GM18870 (cell line): ENCODE measurements around the gene PPARG.

Experiments
- ATAC-seq: cut with Tn5 transposase; IDR thresholded peaks from one replicate; pipeline ENCODE4 v1.9.1; 2021; ENCODE audit warnings: moderate library complexity; ENCODE audit not compliant: unreplicated experiment

PPARG gene

DNA sequence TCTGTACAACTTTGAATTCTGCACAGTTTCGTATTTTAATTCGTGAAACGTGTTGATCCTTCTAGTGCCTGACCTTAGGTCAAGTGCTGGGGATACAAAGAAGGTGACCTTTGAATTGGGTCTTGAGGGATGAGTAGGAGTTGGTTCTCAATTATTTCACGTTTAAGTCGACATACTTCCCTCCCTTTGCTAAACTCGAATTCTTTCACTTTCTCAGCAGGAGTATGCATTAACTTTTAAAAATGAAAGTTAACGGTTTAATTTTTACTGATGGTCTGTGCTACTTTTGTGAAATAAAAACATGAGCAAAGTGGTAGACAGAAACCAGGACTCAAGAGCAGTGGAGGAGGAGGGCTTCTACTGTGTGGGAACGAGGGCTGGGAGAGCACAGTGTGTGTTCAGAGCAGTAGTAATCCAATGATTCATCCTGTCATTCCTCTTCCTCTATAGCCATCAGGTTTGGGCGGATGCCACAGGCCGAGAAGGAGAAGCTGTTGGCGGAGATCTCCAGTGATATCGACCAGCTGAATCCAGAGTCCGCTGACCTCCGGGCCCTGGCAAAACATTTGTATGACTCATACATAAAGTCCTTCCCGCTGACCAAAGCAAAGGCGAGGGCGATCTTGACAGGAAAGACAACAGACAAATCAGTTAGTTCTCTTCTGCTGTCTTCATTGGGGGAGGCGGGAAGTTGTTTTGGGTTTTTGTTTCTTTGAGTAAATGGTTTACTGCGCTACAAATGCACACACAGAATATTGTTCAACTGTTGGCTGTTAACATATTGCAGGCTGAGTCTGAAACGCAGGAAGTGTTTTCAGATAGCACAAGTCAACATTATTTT lies 116.8 kb downstream of the PPARG start:
- no peak for ATAC-seq

DNA sequence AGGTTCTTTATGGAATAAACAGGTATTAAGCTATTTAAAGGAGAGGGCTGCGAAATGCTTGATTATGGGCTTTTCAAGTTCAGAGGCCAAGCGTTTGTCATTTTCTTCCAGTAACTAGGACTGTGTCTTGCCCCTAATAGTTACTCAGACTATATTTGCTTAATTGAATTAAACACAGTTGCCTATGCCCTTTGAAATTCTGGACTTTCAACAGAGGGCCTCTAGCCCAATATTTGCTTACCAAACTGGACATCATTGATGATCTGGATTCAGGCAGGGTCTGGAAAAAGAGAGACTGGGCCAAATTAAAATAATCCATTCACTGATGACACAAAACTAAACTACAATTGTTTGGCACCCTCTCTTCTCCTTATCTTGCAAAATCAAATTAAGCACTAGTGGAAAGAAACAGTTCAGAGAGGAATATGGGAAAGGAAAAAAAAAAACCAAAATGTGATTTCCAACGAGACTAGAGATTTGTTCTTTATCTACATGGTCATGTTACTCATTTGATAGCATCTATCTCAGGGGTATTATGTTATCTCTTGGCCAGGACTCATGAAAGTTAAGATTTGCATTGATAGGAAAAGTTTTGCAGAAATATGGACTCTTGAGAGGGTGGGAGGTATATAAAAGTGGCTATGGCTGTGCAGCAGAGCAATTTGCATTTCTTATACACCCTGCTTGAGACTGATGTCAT lies 120.3 kb downstream of the PPARG start:
- no peak for ATAC-seq

- no peak for ATAC-seq
Observed at GRCh38 chr3:12409684-12410596, 121.1 kb downstream of the PPARG start.

DNA sequence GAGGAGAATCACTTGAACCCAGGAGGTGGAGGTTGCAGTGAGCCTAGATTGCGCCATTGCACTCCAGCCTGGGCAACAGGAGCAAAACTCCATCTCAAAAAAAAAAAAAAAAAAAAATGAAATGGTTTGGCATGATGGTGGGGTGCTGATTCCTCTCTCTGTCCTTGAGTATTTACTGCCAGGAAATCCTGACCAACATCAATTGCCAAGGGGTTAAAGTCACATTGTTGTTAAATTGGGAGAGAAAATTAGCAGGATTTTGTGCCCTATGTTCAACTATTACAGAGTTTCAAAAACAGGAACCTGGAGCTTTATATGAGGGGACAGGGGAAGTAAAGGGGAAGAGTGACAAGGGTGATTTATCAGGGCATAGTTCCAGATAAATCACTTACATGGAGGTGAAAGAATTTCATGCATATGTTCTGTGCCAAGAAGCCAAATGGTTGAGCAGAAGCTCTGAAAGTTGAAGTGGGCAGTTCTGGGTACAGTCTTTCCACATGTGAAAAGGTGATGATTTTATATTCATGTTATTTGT lies 124.9 kb downstream of the PPARG start:
- ATAC-seq, result no peak

DNA sequence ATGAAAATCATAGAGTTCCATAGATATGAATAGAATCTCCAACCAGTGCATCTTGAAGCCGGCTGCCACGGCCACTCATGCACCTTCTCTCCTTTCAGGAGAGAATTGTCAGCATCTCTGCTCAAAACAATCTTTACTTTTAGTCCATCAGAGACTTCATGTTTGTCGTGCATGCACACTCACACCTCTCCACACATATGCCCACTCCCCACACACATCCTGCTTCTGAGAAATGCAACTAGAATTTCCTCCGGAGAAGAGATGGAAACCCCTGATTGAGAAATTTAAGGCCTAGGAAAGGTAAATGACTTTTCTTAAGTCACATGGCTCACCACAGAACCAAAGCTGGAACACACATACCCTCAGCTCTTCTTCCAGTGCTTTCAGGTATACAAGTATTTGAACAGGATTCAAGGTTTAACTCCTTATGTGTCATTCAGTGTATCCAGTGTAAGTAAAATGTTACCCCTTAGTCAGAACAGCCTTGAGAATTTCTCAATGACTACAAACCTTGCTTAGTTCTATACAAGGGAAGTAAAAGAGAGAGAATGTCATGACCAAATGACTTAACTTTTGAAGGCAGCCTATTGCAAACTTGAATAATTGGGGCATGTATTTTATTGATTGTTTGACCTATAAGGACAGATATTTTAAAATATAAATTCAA lies 126.3 kb downstream of the PPARG start:
- ATAC-seq, result no peak

DNA sequence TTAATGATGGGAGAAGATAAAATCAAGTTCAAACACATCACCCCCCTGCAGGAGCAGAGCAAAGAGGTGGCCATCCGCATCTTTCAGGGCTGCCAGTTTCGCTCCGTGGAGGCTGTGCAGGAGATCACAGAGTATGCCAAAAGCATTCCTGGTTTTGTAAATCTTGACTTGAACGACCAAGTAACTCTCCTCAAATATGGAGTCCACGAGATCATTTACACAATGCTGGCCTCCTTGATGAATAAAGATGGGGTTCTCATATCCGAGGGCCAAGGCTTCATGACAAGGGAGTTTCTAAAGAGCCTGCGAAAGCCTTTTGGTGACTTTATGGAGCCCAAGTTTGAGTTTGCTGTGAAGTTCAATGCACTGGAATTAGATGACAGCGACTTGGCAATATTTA lies 127.9 kb downstream of the PPARG start:
- ATAC-seq, result no peak

DNA sequence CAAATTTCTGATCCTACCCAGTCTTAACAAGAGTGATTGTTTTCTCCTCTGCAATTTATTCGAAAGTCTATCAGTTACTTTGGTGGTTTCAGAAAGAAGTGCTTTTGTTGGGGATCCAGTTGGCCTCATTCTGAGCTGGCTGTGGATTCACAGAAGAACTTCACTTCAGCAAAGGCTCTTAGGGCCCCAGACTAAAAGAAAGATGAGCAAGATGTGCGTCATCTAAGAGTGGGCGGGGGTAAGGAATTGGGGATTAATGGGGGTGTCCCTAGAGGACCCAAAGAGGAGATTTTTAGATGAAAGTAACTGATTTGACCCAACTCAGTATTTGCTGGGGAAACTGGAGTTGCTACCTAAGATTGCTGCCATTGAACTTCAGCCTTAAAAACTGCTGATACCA lies 131.5 kb downstream of the PPARG start:
- no peak for ATAC-seq

DNA sequence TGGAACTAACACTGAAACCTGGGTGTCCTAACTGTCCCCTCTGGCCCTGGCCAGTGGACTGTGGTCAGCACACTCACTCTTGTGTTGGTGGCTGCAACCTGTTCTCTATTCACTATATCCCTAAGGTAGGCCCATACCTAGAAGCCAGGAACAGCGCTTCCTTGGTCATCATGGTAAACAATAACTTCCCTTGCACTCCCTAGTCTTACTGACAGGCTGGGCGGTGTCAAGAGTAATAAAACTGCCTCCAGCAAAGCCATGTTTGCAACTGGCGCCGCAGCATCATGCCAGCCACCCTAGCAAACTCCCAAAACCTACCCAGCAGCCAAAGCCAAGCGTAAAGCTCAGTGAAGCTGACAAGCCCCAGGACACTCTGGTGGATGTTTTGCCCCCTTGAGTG lies 132.3 kb downstream of the PPARG start:
- no peak for ATAC-seq

DNA sequence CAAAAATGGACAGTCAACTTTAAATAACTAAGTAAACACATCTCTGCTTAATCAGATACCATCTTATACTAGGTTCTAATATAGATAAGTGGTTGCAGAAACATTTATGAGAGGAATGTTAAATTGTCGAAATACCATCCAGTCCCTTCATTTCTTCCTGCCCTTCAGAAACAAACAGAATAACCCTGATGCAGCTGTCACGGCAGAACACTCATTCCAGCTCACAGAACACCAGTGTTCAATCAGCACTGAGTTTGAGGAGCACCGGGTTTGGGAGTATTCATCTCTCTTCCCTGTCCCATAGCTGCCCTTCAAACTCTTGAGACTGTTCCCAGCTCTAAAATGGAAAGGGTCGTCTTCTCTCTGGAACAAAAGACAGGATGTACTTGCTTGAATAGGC lies 134.3 kb downstream of the PPARG start:
- ATAC-seq, result no peak

DNA sequence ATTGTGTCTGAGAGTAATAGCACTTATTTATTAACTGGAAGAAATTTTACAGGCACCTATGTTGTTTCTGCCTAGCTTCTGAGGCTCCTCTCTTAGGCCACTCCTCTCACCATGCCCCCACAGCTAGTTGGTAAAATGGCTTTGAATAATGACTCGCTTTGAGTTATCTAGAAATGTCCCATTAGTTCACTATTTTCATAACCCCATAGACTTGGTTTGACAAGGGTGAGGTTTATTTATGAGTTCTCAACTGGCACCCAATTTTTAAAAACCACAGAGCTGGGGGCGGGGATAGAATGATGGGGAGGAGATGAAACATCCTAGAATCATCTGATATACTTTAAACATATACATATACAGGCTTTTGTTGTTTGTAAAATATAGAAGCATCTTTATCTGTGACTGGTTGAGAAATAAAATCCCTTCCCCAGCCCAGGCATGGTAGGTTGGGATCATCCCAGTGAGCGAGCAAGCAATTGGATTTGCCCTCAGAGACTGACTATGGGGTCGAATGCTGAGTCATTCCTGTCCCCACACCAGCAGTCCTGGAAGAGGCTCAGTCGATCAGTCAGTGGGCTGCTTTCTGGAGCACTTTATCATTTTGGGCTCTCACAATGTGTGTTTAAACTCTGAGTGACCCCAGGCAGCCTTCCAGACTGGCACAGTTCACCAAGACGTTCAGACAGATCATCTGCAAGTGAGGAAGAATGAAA lies 135.2 kb downstream of the PPARG start:
- no peak for ATAC-seq

DNA sequence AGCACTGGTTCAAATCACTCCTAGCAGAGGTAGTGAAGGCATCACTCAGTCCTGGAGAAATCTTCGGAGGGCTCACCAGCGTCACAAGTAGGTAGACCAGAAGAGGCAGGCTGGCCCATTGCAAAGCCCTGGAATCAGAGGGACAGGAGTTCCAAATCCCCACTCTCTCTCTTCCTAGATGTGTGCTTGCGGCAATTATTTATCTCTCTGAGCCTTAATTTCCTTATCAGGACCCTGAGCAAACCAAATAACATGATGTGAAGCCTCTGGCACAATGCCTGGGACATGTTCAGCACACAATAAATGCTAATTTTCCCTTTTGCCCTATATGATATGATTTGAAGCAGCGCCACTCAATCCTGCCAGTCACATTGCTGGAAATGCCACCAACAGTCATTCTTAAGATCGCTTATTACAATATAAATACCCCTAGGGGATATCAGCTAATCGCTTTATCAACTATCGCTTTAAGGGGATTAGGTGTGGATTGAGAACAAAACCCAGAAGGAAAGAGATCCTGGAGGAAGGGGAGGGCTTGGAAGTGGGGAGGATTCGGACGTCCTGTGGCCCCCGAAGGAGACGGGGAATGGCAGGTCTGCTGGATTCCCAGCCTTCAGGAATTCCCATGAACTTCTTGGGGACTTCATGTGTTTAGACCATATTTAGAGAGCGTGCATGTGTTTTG lies 135.9 kb downstream of the PPARG start:
- no peak for ATAC-seq

GRCh38 chr3:12425850-12426579 lies 137.1 kb downstream of the PPARG start:
- ATAC-seq, result no peak

DNA sequence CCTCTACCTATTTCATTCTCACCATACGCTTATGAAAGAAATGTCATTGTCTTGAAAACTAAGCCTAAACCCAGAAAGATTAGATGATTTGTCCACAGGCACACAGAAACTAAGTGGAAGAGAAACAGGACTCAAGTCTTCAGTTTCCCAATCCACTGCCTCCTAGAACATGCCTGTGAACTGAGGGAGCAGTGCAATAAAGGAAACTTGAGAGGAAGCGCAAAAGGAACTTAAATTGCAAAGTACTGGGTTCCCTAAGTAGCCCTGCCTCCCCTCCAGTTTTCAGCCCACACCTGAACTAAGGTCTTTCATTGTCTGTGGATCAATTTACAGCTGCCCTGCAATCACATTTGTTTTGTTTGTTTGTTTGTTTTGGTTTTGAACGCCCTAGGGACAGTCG lies 138.7 kb downstream of the PPARG start:
- ATAC-seq, result no peak

GRCh38 chr3:12428126-12428525 lies 139.3 kb downstream of the PPARG start:
- ATAC-seq, result no peak

DNA sequence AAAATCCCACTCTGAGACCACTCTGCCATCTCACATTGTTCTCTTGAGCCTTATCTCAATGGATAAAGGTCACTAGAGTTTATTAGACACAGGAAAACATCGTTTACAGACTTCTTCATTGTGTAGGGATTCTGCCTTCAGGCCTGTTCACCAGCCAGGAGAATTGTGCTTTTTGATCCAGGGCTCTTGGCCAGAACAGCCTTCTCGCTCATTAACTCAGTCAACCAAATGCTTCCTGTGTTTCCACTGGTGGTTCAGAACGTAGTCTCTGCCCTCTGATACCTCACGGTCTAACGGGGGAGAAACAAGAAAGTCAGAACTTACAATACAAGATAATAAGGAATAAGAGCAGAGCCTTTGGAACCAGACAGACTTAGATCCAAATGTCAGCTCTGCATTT lies 141.2 kb downstream of the PPARG start:
- ATAC-seq, result no peak

GRCh38 chr3:12433823-12434222 lies 145.0 kb downstream of the PPARG start:
- no peak for ATAC-seq

DNA sequence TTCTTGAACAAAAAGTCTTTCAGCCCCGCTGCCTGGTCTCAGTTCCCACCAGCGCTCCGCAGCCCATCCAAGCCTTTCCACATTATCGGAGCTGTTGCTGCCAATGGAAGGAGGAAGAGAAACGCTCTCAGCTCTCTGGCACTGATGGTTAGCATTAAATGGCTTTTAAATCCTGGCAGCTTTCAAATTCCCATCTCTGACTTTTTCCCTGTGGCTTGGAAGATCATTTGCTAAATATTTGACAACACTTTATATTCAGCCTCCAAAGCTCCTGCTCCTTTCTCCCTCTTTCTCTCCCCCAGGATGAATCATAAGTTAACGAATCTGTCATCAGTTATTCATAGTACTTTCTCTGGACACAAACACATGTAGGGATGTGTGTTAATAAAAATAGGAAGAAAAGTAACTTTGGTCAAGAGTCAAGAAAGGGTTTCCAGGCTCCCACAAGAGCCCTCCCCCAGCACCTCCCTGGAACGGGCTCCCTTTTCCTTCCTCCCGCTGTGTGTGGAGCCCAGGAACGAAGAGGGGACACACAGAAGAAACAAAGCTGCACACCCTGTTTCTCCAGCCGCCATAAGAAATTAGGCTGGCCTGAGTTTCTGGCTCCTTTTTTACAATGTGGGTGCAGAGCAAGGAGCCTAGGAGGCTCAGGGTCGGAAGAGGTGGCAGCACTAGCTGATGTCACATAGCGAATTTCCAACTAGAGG lies 147.8 kb downstream of the PPARG start:
- ATAC-seq, result no peak

GRCh38 chr3:12437221-12437605 lies 148.3 kb downstream of the PPARG start:
- ATAC-seq, result no peak
